Stimulated activated CD4-positive, alpha-beta T cell treated with anti-CD3 and anti-CD28 coated beads, TNF-alpha, amount 100 ng/mL, for 1 hour (primary cell): ENCODE measurements around the gene SIRT7.

Experiments used
- DNase-seq, 3 donors: peaks; one replicate each; pipeline ENCODE4 v3.0.0-alpha.2; 2020; ENCODE audit warnings: low read depth in 3 of 3, low spot score in 1 of 3

Gene SIRT7

GRCh38 chr17:81907219-81908145 is 10.5 kb downstream of the SIRT7 start:
- DNase-seq = no peak

- no peak for DNase-seq
Observed at GRCh38 chr17:81906476-81907218, 11.3 kb downstream of the SIRT7 start.

- no peak for DNase-seq
Observed at GRCh38 chr17:81905993-81906392, 12.0 kb downstream of the SIRT7 start.

GRCh38 chr17:81905424-81905875 is 12.5 kb downstream of the SIRT7 start:
- DNase-seq = no peak

- no peak for DNase-seq
Observed at GRCh38 chr17:81904600-81905423, 13.2 kb downstream of the SIRT7 start.

- no peak for DNase-seq
Observed at GRCh38 chr17:81903896-81904599, 13.9 kb downstream of the SIRT7 start.

GRCh38 chr17:81903415-81903831 is 14.6 kb downstream of the SIRT7 start:
- no peak for DNase-seq

- no peak for DNase-seq
Observed at GRCh38 chr17:81902653-81903414, 15.1 kb downstream of the SIRT7 start.

GRCh38 chr17:81902023-81902652 is 15.8 kb downstream of the SIRT7 start, which contains the start of gene NPB:
Gene NPB, plus strand, starts transcription at chr17:81902238. Its CDS starts 40 bp downstream, at chr17:81902278.
- no peak for DNase-seq

- DNase-seq = no peak
Observed at GRCh38 chr17:81901167-81902022, 16.6 kb downstream of the SIRT7 start.

- no peak for DNase-seq
Observed at GRCh38 chr17:81900181-81900820, 17.7 kb downstream of the SIRT7 start.

GRCh38 chr17:81899514-81900166 is 18.3 kb downstream of the SIRT7 start:
- no peak for DNase-seq

- no peak for DNase-seq
Observed at GRCh38 chr17:81898885-81899284, 19.1 kb downstream of the SIRT7 start.

GRCh38 chr17:81898029-81898866 is 19.7 kb downstream of the SIRT7 start:
- DNase-seq = no peak

GRCh38 chr17:81895400-81895799 is 22.6 kb downstream of the SIRT7 start:
- DNase-seq = no peak

GRCh38 chr17:81891303-81891552 is 26.7 kb downstream of the SIRT7 start:
- DNase-seq = no peak
